ENCODE measurements around the gene CYP1A2. TPM values are rescaled to one million over a fixed set of nuclear protein-coding genes. Genes with fewer than 3 reads are reported as not detected.

The CYP1A2 gene
- total and polyA plus RNA-seq, 11 donors: not detected

DNA sequence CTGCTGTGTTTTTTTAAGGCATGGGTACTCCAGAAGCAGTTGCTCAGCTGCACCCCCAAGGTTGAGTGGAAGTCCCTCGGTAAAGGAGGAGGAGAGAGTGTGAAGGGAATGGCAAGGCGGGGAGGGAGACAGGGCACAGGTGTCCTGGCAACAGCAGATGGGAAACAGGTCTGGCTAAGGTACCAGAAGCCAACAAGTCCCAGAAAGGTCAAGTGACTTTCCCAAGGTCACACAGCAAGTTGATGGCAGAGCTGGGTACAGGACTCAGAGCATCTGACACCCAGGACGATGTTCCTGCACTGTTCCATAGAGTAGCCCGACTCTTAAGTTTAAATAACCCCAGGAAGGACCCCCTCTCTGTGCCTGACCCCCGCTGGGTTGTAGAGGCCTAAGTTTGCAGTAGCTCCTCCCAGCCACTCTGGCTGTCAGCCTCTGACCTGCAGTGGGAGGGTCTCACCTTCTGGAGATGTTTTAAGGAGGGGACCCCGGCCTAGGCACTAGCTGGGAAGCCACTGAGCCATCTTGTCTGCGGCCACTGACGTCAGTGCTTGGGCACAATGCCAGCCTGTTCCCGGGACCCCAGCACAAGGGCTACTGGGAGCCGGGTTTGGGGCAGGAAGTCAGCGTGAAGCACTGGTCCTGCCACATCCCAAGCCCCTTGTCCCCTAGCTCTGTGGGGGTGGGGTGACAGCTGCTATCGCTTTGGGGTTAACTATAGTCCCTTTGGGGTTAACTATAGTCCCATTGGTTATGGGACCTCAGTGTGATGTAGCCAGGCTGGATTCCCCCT, 43.8 kb downstream of the CYP1A2 start:
- DNase-seq: peak in 1 of 5 donors; percentile 60
- no peak for ATAC-seq

DNA sequence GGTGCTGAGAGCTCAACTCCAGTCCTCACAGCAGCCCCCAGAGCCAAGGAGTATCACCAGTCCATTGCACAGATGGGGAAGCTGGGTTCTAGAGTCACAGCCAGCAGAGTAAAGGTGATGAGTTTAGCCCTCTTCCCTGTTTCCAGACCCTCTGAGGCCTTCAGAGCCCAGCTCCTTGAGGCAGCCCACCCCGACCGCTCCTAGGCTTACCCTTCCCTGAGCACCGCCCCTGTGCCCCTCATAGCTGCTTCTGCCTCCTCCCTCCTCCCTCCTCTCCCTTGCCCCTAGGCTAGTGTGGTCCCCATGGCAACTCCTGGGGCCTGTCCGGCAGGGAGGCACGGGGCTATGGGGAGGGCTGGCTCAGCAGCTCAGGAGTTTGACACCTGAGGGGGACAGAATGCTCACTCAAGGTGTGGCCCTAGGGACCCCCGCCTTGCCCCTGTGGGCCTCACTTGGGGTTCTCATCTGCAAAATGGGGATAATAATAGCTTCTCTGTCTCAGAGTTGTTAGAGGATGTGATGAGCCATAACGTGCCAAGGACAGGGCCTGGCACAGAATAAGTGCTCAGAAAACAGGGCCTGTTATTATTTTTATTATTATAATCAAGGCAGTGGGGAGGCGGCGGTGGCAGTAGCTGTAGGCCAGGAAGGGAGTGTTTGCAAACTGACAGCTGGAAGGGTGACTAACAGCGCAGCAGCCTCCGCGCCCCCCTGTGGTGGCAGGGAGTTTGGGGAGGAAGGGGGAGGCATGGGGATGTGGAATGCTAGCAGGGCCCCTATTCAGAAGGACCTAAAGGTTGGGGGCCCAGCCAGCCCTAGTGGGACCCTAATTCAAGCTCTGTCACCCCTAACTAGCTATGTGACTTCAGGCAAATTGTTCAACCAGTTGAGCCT, 44.7 kb downstream of the CYP1A2 start:
- Histone ChIP-seq H3K27me3 (no peaks in the 10 kb centered on the region), H3K4me1 (peaks cover 12 to 90% (median 58%) of the 10 kb centered on the region in 12 donors), H3K9me3 (no peaks in the 10 kb centered on the region), H3K4me3 (no peak overlapping the region), H3K36me3 (peaks cover 0 to 24% (median 0%) of the 10 kb centered on the region in 9 donors), H3K27ac (peak overlapping the region in 2 of 12 donors; percentile 11 to 97)
- intact Hi-C loops (cut with DNase I): no loop called here
- WGBS, 4 donors: 71 to 81% (median 78%) methylated on average over 12 of the region's 12 CpGs
- TF ChIP-seq CTCF (IDR thresholded peaks at IDR 0.05) (peak in 4 of 12 donors; percentile 16 to 33 (median 22)), POLR2A (IDR thresholded peaks at IDR 0.05) (no peak)
- no peak for ATAC-seq
- DNase-seq: no peak

More for the DNA sequence above, 43.8 kb downstream of the CYP1A2 start:
- H3K4me1 ChIP-seq: peaks cover 22 to 90% (median 63%) of the 10 kb centered on the region in 12 donors
- H3K9me3 ChIP-seq: no peaks in the 10 kb centered on the region
- peak overlapping the region in 3 of 12 donors; percentile 11 to 97 (median 17) for H3K27ac ChIP-seq
- no peaks in the 10 kb centered on the region for H3K27me3 ChIP-seq
- peak overlapping the region in 1 of 12 donors; percentile 15 for H3K4me3 ChIP-seq
- intact Hi-C loops (cut with DNase I): no loop called here
- H3K36me3 ChIP-seq: peaks cover 0 to 19% (median 0%) of the 10 kb centered on the region in 9 donors
- 55 to 73% (median 68%) methylated on average over 10 to 12 of the region's 12 CpGs for WGBS, 4 donors
- TF ChIP-seq POLR2A (IDR thresholded peaks at IDR 0.05) (no peak), CTCF (IDR thresholded peaks at IDR 0.05) (no peak)

- ATAC-seq (no peak), DNase-seq (no peak)
- Histone ChIP-seq H3K27ac (peak overlapping the region in 1 of 12 donors; percentile 55), H3K27me3 (no peaks in the 10 kb centered on the region), H3K4me1 (peaks cover 10 to 90% (median 51%) of the 10 kb centered on the region in 12 donors), H3K36me3 (peaks cover 0 to 35% (median 4%) of the 10 kb centered on the region in 9 donors), H3K4me3 (no peak overlapping the region), H3K9me3 (no peaks in the 10 kb centered on the region)
- WGBS, 4 donors: 83 to 89% (median 87%) methylated on average over 4 to 7 of the region's 9 CpGs
- intact Hi-C loops (cut with DNase I): no loop called here
- TF ChIP-seq CTCF (IDR thresholded peaks at IDR 0.05) (no peak), POLR2A (IDR thresholded peaks at IDR 0.05) (no peak)
These were observed 45.8 kb downstream of the CYP1A2 start for GRCh38 chr15:74794248-74794969.
